HEK293 (cell line): Measurements from ENCODE around the gene NKD1.

Experiments used
- CTCF ChIA-PET: fragments of 350-600 bp; formaldehyde crosslinking; extraction: SDS; loops from one replicate; lab custom pipeline; 2021; ENCODE audit warnings: antibody characterized with exemption; lab: Yijun Ruan, JAX
- POLR2A ChIA-PET: fragments of 300-600 bp; formaldehyde crosslinking; extraction: SDS; loops from one replicate; lab custom pipeline; 2020; ENCODE audit warnings: antibody characterized with exemption, inconsistent platforms; lab: Yijun Ruan, JAX
- H3K27ac ChIP-seq: fragments of 200-500 bp; sonication (Bioruptor generic); 2 replicates; pipeline ENCODE4 v1.5.1; 2014; ENCODE audit warnings: low read depth, low read length, control low read depth, inconsistent platforms; ENCODE audit errors: extremely low read depth
- H3K36me3 ChIP-seq, 2 experiments: fragments of 200-500 bp in 1 of 2; sonication (Bioruptor generic) in 1 of 2; 1 replicate in 1 of 2; 2 replicates in 1 of 2; pipeline ENCODE4 v1.5.1; 2014 to 2017; ENCODE audit warnings: inconsistent platforms in 2 of 2, low read length in 2 of 2; ENCODE audit not compliant: control insufficient read depth in 2 of 2, insufficient read depth in 1 of 2
- H3K4me1 ChIP-seq: fragments of 200-500 bp; sonication (Bioruptor generic); 2 replicates; pipeline ENCODE4 v1.5.1; 2014; ENCODE audit warnings: mild to moderate bottlenecking, low read length, inconsistent platforms; ENCODE audit not compliant: control insufficient read depth, insufficient read depth
- H3K4me3 ChIP-seq: 2 replicates; pipeline ENCODE4 v1.5.1; 2011; ENCODE audit warnings: low read depth, mild to moderate bottlenecking, control low read depth, low read length, moderate library complexity
- H3K9me3 ChIP-seq: fragments of 200-500 bp; sonication (Bioruptor generic); 2 replicates; pipeline ENCODE4 v1.5.1; 2014; ENCODE audit warnings: low read depth, low read length, inconsistent platforms; ENCODE audit not compliant: control insufficient read depth, insufficient read depth
- ZEB2 ChIP-seq: fragments of 450-650 bp; formaldehyde crosslinking; IDR thresholded peaks from 2 replicates; pipeline ENCODE4 v1.5.1; 2016; ENCODE audit warnings: missing biosample characterization, missing genetic modification characterization
- ZNF10 ChIP-seq: fragments of 450-650 bp; formaldehyde crosslinking; IDR thresholded peaks from 2 replicates; pipeline ENCODE4 v1.5.1; 2017; ENCODE audit warnings: missing biosample characterization, missing genetic modification characterization
- ZNF157 ChIP-seq: fragments of 450-650 bp; formaldehyde crosslinking; IDR thresholded peaks from 2 replicates; pipeline ENCODE4 v1.5.1; 2016; ENCODE audit warnings: missing biosample characterization, missing genetic modification characterization
- ZNF202 ChIP-seq: fragments of 450-650 bp; formaldehyde crosslinking; IDR thresholded peaks from 2 replicates; pipeline ENCODE4 v1.5.1; 2016; ENCODE audit warnings: missing biosample characterization, missing genetic modification characterization, borderline replicate concordance
- ZNF214 ChIP-seq: fragments of 450-650 bp; formaldehyde crosslinking; IDR thresholded peaks from 2 replicates; pipeline ENCODE4 v1.5.1; 2017; ENCODE audit warnings: missing biosample characterization, mild to moderate bottlenecking, missing genetic modification characterization, borderline replicate concordance
- ZNF501 ChIP-seq: fragments of 450-650 bp; formaldehyde crosslinking; IDR thresholded peaks from 2 replicates; pipeline ENCODE4 v1.5.1; 2016; ENCODE audit warnings: missing biosample characterization, missing genetic modification characterization
- ZNF549 ChIP-seq: fragments of 450-650 bp; IDR thresholded peaks from 2 replicates; pipeline ENCODE4 v1.5.1; 2018; ENCODE audit warnings: missing biosample characterization, missing genetic modification characterization, mild to moderate bottlenecking, inconsistent platforms, moderate library complexity
- ZNF596 ChIP-seq: fragments of 450-650 bp; IDR thresholded peaks from 2 replicates; pipeline ENCODE4 v1.5.0; 2018; ENCODE audit warnings: missing biosample characterization, mild to moderate bottlenecking, missing genetic modification characterization, moderate library complexity
- ZNF830 ChIP-seq: fragments of 450-650 bp; IDR thresholded peaks from 2 replicates; pipeline ENCODE4 v1.5.0; 2018; ENCODE audit warnings: missing biosample characterization, missing genetic modification characterization, low read depth, mild to moderate bottlenecking, moderate library complexity
- TF ChIP-seq, protein P1 (sequence below): fragments of 450-650 bp; formaldehyde crosslinking; IDR thresholded peaks from 2 replicates; pipeline ENCODE4 v1.5.1; 2016; ENCODE audit warnings: missing biosample characterization, missing genetic modification characterization
- TF ChIP-seq, protein P2 (sequence below): fragments of 450-650 bp; formaldehyde crosslinking; IDR thresholded peaks from 2 replicates; pipeline ENCODE4 v1.5.1; 2016; ENCODE audit warnings: missing biosample characterization, missing genetic modification characterization, borderline replicate concordance
- TF ChIP-seq, protein P3 (sequence below): fragments of 450-650 bp; formaldehyde crosslinking; IDR thresholded peaks from 2 replicates; pipeline ENCODE4 v1.5.1; 2016; ENCODE audit warnings: missing biosample characterization, missing genetic modification characterization
- TF ChIP-seq, protein P4 (sequence below): fragments of 450-650 bp; formaldehyde crosslinking; IDR thresholded peaks from 2 replicates; pipeline ENCODE4 v1.5.1; 2016; ENCODE audit warnings: missing biosample characterization, missing genetic modification characterization, low read depth
- TF ChIP-seq, protein P5 (sequence below): fragments of 450-650 bp; formaldehyde crosslinking; optimal IDR thresholded peaks from 2 replicates; pipeline ENCODE3; 2016; ENCODE audit warnings: missing biosample characterization, mild to moderate bottlenecking, missing genetic modification characterization
- TF ChIP-seq, protein P6 (sequence below): fragments of 450-650 bp; formaldehyde crosslinking; IDR thresholded peaks from 2 replicates; pipeline ENCODE4 v1.5.1; 2016; ENCODE audit warnings: missing biosample characterization, missing genetic modification characterization

Gene NKD1

DNA sequence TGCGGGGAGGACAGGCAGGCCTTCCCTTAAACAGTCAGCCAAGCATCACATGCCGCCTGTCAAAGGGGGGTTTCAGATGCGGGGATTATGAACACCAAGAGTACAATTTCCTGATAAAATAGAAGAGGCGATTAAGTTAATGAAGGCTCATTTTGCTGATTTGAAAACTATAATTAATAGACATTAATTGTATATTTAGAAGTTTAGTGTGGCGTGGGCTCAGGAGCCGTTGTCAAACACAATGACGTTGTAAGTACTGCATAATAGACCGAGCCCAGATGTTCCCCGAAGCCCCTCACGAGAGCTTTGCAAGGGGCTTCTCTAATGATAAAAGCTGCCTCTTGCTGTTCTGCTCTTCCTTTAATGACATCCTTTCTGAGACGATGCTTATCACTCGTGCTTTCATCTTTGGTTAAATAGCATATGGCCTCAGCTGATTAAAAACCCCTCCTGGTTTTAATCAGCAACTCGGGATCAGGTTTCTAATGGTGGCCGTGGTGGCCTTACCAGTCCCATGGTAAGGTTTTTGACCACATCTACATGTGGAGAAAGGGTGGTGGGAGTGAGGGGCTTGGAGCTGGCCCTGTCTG, 104.7 kb downstream of the NKD1 start:
- H3K27ac ChIP-seq = no peak overlapping the region
- TF ChIP-seq ZNF596 (tag by site-specific recombination) (no peak), ZEB2 (no peak), ZNF549 (tag by site-specific recombination) (no peak)
- TF ChIP-seq, protein P1, sequence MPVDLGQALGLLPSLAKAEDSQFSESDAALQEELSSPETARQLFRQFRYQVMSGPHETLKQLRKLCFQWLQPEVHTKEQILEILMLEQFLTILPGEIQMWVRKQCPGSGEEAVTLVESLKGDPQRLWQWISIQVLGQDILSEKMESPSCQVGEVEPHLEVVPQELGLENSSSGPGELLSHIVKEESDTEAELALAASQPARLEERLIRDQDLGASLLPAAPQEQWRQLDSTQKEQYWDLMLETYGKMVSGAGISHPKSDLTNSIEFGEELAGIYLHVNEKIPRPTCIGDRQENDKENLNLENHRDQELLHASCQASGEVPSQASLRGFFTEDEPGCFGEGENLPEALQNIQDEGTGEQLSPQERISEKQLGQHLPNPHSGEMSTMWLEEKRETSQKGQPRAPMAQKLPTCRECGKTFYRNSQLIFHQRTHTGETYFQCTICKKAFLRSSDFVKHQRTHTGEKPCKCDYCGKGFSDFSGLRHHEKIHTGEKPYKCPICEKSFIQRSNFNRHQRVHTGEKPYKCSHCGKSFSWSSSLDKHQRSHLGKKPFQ (tag by site-specific recombination) = no peak
- TF ChIP-seq, protein P2, sequence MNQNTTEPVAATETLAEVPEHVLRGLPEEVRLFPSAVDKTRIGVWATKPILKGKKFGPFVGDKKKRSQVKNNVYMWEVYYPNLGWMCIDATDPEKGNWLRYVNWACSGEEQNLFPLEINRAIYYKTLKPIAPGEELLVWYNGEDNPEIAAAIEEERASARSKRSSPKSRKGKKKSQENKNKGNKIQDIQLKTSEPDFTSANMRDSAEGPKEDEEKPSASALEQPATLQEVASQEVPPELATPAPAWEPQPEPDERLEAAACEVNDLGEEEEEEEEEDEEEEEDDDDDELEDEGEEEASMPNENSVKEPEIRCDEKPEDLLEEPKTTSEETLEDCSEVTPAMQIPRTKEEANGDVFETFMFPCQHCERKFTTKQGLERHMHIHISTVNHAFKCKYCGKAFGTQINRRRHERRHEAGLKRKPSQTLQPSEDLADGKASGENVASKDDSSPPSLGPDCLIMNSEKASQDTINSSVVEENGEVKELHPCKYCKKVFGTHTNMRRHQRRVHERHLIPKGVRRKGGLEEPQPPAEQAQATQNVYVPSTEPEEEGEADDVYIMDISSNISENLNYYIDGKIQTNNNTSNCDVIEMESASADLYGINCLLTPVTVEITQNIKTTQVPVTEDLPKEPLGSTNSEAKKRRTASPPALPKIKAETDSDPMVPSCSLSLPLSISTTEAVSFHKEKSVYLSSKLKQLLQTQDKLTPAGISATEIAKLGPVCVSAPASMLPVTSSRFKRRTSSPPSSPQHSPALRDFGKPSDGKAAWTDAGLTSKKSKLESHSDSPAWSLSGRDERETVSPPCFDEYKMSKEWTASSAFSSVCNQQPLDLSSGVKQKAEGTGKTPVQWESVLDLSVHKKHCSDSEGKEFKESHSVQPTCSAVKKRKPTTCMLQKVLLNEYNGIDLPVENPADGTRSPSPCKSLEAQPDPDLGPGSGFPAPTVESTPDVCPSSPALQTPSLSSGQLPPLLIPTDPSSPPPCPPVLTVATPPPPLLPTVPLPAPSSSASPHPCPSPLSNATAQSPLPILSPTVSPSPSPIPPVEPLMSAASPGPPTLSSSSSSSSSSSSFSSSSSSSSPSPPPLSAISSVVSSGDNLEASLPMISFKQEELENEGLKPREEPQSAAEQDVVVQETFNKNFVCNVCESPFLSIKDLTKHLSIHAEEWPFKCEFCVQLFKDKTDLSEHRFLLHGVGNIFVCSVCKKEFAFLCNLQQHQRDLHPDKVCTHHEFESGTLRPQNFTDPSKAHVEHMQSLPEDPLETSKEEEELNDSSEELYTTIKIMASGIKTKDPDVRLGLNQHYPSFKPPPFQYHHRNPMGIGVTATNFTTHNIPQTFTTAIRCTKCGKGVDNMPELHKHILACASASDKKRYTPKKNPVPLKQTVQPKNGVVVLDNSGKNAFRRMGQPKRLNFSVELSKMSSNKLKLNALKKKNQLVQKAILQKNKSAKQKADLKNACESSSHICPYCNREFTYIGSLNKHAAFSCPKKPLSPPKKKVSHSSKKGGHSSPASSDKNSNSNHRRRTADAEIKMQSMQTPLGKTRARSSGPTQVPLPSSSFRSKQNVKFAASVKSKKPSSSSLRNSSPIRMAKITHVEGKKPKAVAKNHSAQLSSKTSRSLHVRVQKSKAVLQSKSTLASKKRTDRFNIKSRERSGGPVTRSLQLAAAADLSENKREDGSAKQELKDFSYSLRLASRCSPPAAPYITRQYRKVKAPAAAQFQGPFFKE (tag by site-specific recombination) = no peak
- TF ChIP-seq, protein P3, sequence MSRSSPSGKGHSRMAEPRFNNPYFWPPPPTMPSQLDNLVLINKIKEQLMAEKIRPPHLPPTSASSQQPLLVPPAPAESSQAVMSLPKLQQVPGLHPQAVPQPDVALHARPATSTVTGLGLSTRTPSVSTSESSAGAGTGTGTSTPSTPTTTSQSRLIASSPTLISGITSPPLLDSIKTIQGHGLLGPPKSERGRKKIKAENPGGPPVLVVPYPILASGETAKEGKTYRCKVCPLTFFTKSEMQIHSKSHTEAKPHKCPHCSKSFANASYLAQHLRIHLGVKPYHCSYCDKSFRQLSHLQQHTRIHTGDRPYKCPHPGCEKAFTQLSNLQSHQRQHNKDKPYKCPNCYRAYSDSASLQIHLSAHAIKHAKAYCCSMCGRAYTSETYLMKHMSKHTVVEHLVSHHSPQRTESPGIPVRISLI (tag by site-specific recombination) = no peak
- TF ChIP-seq, all 188 proteins: peak for 0
- no peak overlapping the region for H3K4me3 ChIP-seq
- no peaks in the 10 kb centered on the region for H3K4me1 ChIP-seq
- ChIA-PET POLR2A (interaction anchor here (0.5 kb wide), 1 partner anchor 171 kb away, joined by 3 read pairs; no protein-coding TSS in a partner anchor), CTCF (interaction anchor here (0.8 to 1.2 kb wide), 2 partner anchors 13 to 326 kb away, joined by 3 to 7 read pairs; no protein-coding TSS in a partner anchor)
- H3K36me3 ChIP-seq = no peaks in the 10 kb centered on the region
- no peaks in the 10 kb centered on the region for H3K9me3 ChIP-seq

DNA sequence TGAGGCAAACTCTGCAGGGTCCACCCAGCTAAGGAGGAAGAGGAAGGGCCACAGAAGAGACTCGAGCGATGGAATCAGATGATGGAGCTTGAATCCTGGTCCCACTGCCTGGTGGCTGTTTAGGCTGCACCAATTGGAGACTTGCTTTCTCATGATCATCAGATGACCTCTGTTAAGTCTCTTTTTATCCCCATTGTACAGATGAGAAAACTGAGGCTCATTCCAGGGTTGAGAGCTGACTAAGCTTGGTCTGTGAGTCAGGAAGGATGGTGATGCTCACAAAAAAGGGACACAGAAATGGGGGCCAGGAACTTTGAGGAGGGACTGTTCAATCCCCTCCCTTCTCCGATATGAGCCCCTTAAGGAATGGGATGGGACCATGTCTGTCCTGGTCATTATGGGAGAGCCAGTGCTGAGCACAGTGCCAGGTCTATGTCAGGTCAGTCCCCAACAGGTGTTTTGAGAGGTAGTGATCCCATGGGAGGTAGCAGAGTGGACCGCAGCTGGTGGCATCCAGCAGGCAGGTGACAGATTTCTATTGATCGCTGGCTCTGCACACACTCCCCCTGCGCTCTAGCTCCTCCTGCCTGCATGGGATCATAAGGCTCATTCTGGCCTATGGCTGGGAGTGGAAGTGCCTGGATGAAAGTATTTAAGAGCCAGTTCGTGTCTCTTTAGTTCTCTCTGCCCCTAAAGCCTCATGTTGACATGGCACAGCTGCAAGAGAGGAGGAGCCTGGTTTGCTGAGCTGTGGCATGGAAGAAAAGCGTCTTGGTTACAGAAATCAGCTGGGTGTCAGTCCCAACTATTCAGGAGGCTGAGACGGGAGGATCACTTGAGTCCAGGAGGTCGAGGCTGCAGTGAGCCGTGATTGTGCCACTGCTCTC, 105.7 kb downstream of the NKD1 start:
- Histone ChIP-seq H3K9me3 (no peaks in the 10 kb centered on the region), H3K36me3 (no peaks in the 10 kb centered on the region), H3K4me3 (no peak overlapping the region), H3K4me1 (no peaks in the 10 kb centered on the region), H3K27ac (no peak overlapping the region)
- CTCF ChIA-PET = interaction anchor here (0.7 to 1.2 kb wide), 3 partner anchors 12 to 567 kb away, joined by 3 to 7 read pairs (median 3); no protein-coding TSS in a partner anchor
- POLR2A ChIA-PET = interaction anchor here (0.5 kb wide), 1 partner anchor 172 kb away, joined by 3 read pairs; no protein-coding TSS in a partner anchor
- TF ChIP-seq ZNF10 (tag by site-specific recombination) (no peak), ZNF830 (tag by site-specific recombination) (no peak), ZNF501 (tag by site-specific recombination) (no peak), ZNF202 (no peak), ZNF214 (tag by site-specific recombination) (no peak), ZNF157 (tag by site-specific recombination) (no peak)
- TF ChIP-seq, protein P4, sequence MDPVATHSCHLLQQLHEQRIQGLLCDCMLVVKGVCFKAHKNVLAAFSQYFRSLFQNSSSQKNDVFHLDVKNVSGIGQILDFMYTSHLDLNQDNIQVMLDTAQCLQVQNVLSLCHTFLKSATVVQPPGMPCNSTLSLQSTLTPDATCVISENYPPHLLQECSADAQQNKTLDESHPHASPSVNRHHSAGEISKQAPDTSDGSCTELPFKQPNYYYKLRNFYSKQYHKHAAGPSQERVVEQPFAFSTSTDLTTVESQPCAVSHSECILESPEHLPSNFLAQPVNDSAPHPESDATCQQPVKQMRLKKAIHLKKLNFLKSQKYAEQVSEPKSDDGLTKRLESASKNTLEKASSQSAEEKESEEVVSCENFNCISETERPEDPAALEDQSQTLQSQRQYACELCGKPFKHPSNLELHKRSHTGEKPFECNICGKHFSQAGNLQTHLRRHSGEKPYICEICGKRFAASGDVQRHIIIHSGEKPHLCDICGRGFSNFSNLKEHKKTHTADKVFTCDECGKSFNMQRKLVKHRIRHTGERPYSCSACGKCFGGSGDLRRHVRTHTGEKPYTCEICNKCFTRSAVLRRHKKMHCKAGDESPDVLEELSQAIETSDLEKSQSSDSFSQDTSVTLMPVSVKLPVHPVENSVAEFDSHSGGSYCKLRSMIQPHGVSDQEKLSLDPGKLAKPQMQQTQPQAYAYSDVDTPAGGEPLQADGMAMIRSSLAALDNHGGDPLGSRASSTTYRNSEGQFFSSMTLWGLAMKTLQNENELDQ (tag by site-specific recombination) = no peak
- TF ChIP-seq, protein P5, sequence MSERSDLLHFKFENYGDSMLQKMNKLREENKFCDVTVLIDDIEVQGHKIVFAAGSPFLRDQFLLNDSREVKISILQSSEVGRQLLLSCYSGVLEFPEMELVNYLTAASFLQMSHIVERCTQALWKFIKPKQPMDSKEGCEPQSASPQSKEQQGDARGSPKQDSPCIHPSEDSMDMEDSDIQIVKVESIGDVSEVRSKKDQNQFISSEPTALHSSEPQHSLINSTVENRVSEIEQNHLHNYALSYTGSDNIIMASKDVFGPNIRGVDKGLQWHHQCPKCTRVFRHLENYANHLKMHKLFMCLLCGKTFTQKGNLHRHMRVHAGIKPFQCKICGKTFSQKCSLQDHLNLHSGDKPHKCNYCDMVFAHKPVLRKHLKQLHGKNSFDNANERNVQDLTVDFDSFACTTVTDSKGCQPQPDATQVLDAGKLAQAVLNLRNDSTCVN = no peak
- TF ChIP-seq, protein P6, sequence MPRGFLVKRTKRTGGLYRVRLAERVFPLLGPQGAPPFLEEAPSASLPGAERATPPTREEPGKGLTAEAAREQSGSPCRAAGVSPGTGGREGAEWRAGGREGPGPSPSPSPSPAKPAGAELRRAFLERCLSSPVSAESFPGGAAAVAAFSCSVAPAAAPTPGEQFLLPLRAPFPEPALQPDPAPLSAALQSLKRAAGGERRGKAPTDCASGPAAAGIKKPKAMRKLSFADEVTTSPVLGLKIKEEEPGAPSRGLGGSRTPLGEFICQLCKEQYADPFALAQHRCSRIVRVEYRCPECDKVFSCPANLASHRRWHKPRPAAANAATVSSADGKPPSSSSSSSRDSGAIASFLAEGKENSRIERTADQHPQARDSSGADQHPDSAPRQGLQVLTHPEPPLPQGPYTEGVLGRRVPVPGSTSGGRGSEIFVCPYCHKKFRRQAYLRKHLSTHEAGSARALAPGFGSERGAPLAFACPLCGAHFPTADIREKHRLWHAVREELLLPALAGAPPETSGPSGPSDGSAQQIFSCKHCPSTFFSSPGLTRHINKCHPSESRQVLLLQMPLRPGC (tag by site-specific recombination) = no peak
